Body of pancreas (tissue), 4 donors: ENCODE results near the gene ABCC8. TPM values are rescaled to one million over a fixed set of nuclear protein-coding genes. Genes with fewer than 3 reads are reported as not detected.
A peak's percentile ranks its signal among the peaks of the same experiment; 100 is the strongest.

ENCODE experiments used
- ATAC-seq: fragments of 150-250 bp; one replicate; pipeline ENCODE4 v1.9.1; 2016
- DNase-seq, 4 donors: peaks; one replicate each; pipeline ENCODE4 v3.0.0-alpha.2; 2019
- H3K27ac ChIP-seq, 4 donors: fragments of 200-600 bp; sonication (generic); 1 replicate in 3 of 4; 2 replicates in 1 of 4; pipeline versions ENCODE4 v1.5.1 to v1.6.1; 2016 to 2019; ENCODE audit warnings: mild to moderate bottlenecking in 1 of 4, mixed read lengths in 1 of 4, moderate library complexity in 1 of 4
- H3K27me3 ChIP-seq, 2 donors: fragments of 200-600 bp; sonication (generic); one replicate each; pipeline ENCODE4 v1.6.0; 2016; ENCODE audit warnings: mild to moderate bottlenecking in 1 of 2
- H3K36me3 ChIP-seq, 2 donors: fragments of 200-600 bp; sonication (generic); replicated peaks in 1 of 2; 2 replicates each; pipeline ENCODE4 v1.5.1; 2016; ENCODE audit warnings: low read depth in 2 of 2; ENCODE audit not compliant: insufficient read depth in 1 of 2
- H3K4me1 ChIP-seq: fragments of 200-600 bp; sonication (generic); one replicate; pipeline ENCODE4 v1.6.0; 2016
- H3K4me3 ChIP-seq, 2 donors: fragments of 200-600 bp; sonication (generic); 1 replicate in 1 of 2; 2 replicates in 1 of 2; pipeline ENCODE4 v1.5.1; 2016 to 2019
- H3K9me3 ChIP-seq, 3 donors: fragments of 200-600 bp; sonication (generic); 1 replicate in 2 of 3; 2 replicates in 1 of 3; pipeline ENCODE4 v1.5.1; 2016
- CTCF ChIP-seq, 7 experiments: fragments of 450-650 bp in 4 of 7; fragments of 200-600 bp in 3 of 7; sonication (generic) in 3 of 7; IDR thresholded peaks; one replicate each; pipeline ENCODE4 v1.5.1; 2016 to 2019; ENCODE audit warnings: antibody characterized with exemption in 7 of 7
- POLR2A ChIP-seq, 3 donors: fragments of 450-650 bp; IDR thresholded peaks; one replicate each; pipeline ENCODE4 v1.6.1; 2016; ENCODE audit warnings: antibody characterized with exemption in 3 of 3, mild to moderate bottlenecking in 2 of 3
- WGBS, 2 donors: methylation state at CpG; one replicate each; pipeline ENCODE4 v1.1.5; 2017; 5-methylcytosine and 5-hydroxymethylcytosine counted together
- intact Hi-C: fragments of 100-400 bp; cut with DNase I; formaldehyde crosslinking; loops from one replicate; pipeline ENCODE4 v1.15.1; 2023
- total RNA-seq, 2 donors: library from RNA; depleted of rRNA; stranded (reverse); fragments of >200 nt; gene quantifications; one replicate each; pipeline ENCODE4 v1.1.0, GENCODE V29; 2016

ABCC8 gene
- total RNA-seq, 2 donors from 2014 or later = 42.5 to 87.0 TPM

GRCh38 chr11:17443926-17444690 lies 32.5 kb downstream of the ABCC8 start:
- intact Hi-C loops = no loop called here
- Histone ChIP-seq H3K9me3 (no peaks in the 10 kb centered on the region), H3K4me3 (no peak overlapping the region), H3K27ac (no peak overlapping the region), H3K36me3 (no peaks in the 10 kb centered on the region), H3K27me3 (no peaks in the 10 kb centered on the region), H3K4me1 (peaks cover 7% of the 10 kb centered on the region)
- DNase-seq = no peak
- WGBS, 2 donors = 83 to 100% methylated on average over 1 to 2 of the region's 2 CpGs
- no peak for TF ChIP-seq CTCF (IDR thresholded peaks at IDR 0.05)
- no peak for ATAC-seq

GRCh38 chr11:17443423-17443822 lies 33.2 kb downstream of the ABCC8 start:
- no peak for ATAC-seq
- no peaks in the 10 kb centered on the region for H3K27me3 ChIP-seq
- H3K4me1 ChIP-seq = peaks cover 7% of the 10 kb centered on the region
- no peak overlapping the region for H3K4me3 ChIP-seq
- H3K9me3 ChIP-seq = no peaks in the 10 kb centered on the region
- intact Hi-C loops = no loop called here
- no peak for TF ChIP-seq POLR2A (IDR thresholded peaks at IDR 0.05)
- TF ChIP-seq CTCF (IDR thresholded peaks at IDR 0.05) = no peak
- H3K36me3 ChIP-seq = no peaks in the 10 kb centered on the region
- H3K27ac ChIP-seq = no peak overlapping the region
- 91% methylated on average over 2 of the region's 2 CpGs for WGBS, 2 donors
- no peak for DNase-seq

- DNase-seq (no peak), ATAC-seq (no peak)
- TF ChIP-seq CTCF (IDR thresholded peaks at IDR 0.05) (no peak), POLR2A (IDR thresholded peaks at IDR 0.05) (no peak)
- 61 to 70% methylated on average over 4 of the region's 4 CpGs for WGBS, 2 donors
- Histone ChIP-seq H3K27ac (no peak overlapping the region), H3K27me3 (no peaks in the 10 kb centered on the region), H3K9me3 (no peaks in the 10 kb centered on the region), H3K4me3 (no peak overlapping the region), H3K4me1 (peaks cover 7% of the 10 kb centered on the region), H3K36me3 (no peaks in the 10 kb centered on the region)
- intact Hi-C loops = no loop called here
Observed at GRCh38 chr11:17443000-17443399, 33.6 kb downstream of the ABCC8 start.

GRCh38 chr11:17439316-17439782 lies 37.3 kb downstream of the ABCC8 start:
- intact Hi-C loops = no loop called here
- peak; percentile 68 for ATAC-seq
- H3K4me3 ChIP-seq = no peak overlapping the region
- DNase-seq = peak in 3 of 4 donors; percentile 35 to 52 (median 41)
- TF ChIP-seq CTCF (IDR thresholded peaks at IDR 0.05) (no peak), POLR2A (IDR thresholded peaks at IDR 0.05) (no peak)
- H3K27me3 ChIP-seq = no peaks in the 10 kb centered on the region
- no peaks in the 10 kb centered on the region for H3K9me3 ChIP-seq
- WGBS, 2 donors = 15 to 16% methylated on average over 9 of the region's 9 CpGs
- H3K27ac ChIP-seq = no peak overlapping the region
- H3K4me1 ChIP-seq = peaks cover 7% of the 10 kb centered on the region
- no peaks in the 10 kb centered on the region for H3K36me3 ChIP-seq

- DNase-seq (no peak), ATAC-seq (no peak)
- H3K36me3 ChIP-seq = no peaks in the 10 kb centered on the region
- 83 to 87% methylated on average over 2 to 3 of the region's 3 CpGs for WGBS, 2 donors
- H3K4me3 ChIP-seq = no peak overlapping the region
- TF ChIP-seq POLR2A (IDR thresholded peaks at IDR 0.05) = no peak
- no peak for TF ChIP-seq CTCF (IDR thresholded peaks at IDR 0.05)
- H3K27ac ChIP-seq = no peak overlapping the region
- no peaks in the 10 kb centered on the region for H3K9me3 ChIP-seq
- peaks cover 7% of the 10 kb centered on the region for H3K4me1 ChIP-seq
- H3K27me3 ChIP-seq = no peaks in the 10 kb centered on the region
- intact Hi-C loops = no loop called here
Observed at GRCh38 chr11:17437366-17437765, 39.3 kb downstream of the ABCC8 start.
